AML-193 (cell line): ENCODE data around the gene RXRA.

ENCODE experiments used
- DNase-seq, 2 experiments: peaks; one replicate each; lab custom pipeline; 2025; lab: John Stamatoyannopoulos, UW

RXRA gene

DNA sequence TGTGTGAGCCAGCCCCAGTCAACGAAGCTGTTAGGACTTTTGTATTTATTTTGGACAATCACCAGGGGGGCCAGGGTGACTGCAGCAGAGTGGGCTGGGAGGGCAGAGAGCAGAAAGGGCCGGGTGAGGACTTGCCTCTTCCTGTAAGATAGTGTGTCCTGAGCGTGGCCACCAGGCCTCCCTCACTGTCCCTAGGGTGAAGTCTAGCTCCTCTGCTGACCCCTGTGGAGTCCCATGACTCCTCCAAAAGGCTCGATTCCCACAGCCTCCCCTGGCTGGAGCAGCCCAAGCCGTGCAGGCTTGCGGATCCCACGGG lies 147.8 kb downstream of the RXRA start:
- DNase-seq, result no peak

GRCh38 chr9:134475011-134475790 lies 148.9 kb downstream of the RXRA start:
- no peak for DNase-seq

DNA sequence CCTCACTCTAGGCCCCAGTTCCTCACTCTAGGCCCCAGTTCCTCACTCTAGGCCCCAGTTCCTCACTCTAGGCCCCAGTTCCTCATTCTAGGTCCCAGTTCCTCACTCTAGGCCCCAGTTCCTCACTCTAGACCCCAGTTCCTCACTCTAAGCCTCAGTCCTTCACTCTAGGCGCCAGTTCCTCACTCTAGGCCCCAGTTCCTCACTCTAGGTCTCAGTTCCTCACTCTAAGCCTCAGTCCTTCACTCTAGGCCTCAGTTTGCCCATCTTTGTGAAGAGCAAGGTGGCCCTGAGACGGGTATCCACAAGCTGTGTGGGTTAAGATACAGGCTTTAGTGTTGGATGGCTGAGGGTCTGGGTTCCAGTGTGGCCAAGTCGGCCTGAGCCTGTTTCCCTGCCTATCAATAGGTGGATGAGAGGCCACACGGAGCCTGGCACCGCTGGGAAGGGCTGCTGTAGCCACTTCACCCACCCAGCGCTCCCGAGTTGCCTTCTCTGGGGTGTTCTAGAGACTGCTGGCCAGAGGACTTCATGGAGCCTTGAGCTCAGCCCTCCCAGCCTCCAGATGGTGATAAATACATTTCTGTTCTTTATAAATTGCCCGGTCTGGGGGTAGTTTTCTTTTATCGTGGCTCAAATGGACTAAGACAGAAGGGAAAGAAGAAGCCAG lies 150.2 kb downstream of the RXRA start:
- DNase-seq, result no peak

- DNase-seq, result no peak
Measured at GRCh38 chr9:134476942-134477335, 150.7 kb downstream of the RXRA start.

DNA sequence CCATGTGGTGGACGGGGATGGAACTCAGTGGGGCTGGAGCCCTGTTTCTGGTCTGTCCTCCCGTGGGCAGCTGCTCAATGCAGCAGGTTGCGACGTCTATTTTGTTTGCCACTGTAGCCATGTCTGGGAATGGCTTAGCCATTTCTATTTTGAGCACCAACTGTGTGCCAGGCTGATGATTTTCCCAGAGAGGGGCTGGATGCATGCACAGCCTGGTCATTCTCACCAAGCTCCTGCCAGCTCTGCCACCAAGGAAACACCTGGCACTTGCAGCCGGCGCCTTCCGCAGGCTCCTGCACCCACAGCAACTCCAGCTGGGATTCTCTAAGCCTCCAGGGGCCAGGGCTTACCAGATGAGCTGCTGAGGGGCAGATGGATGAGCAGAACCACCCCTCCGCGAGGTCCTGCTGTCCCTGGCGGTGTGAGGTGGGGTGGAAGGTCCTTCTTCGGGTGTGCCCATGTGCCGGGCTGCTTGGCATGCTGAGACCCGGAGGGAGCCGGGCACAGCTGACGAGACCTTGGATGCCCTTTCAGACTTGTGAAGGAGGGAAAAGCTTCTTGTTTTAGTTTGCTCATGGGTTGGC lies 151.2 kb downstream of the RXRA start:
- no peak for DNase-seq

GRCh38 chr9:134477927-134478326 lies 151.7 kb downstream of the RXRA start:
- DNase-seq, result no peak

GRCh38 chr9:134481762-134482161 lies 155.5 kb downstream of the RXRA start:
- DNase-seq, result no peak

- DNase-seq, result no peak
Measured at GRCh38 chr9:134482226-134482625, 156.0 kb downstream of the RXRA start.

GRCh38 chr9:134483361-134484184 lies 157.3 kb downstream of the RXRA start:
- DNase-seq, result no peak

DNA sequence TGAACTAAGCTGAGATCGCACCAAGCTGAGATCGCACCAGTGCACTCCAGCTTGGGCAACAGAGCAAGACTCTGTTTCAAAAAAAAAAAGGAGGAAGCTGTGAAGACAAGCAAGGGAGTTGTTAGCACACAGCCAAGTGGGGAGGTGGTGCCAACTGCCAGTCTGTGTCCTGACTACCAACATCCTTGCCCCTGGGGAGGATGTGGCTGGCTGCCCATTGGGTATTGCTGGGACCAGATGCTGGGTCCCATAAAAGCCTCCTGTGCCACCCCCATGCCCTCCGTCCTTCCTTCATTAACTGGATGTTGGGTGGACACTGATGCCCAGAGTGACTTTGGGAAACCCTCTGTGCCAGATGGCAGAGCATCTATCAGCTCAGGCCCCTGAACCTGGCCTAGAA lies 158.2 kb downstream of the RXRA start:
- no peak for DNase-seq

DNA sequence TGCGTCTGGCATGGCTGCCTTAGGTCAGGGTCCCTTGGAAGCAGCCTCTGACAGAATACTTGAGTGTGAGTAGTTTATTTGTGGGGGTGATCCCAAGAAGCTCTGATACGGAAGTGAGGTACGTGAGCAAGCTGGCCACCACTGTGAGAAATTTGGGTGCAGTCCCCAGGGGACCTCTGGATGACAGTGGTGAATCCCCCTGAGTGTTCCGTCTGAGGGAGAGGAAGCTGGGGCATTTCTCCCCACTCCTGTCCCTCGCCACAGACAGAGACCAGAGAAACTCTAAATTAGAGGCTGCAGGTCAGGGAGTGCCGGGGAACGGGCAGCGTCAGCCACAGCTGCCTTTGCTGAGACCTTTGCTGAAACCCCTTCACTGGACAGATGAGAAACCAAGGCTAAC lies 159.4 kb downstream of the RXRA start:
- no peak for DNase-seq

DNA sequence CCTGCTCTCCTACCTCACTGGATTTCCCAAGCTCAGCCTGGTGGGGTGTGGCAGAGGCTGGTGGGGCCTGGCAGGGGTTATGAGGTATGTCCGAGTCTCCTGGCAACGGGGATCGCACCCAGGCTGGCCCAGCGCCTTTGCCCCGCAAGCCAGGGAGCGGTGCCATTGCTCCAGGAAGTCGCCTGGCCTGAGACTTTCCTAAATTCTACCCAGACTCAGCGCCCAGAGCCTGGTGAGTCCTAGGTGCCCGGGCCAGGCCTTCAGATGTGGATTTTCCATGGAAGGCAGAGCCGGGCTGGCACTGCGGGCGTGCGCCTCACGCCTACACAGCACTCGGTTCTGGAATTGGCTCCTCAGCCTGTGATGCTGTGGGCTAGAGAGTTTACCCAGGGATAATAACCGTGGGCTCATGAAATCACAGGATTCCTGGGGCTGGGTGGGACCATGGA lies 159.9 kb downstream of the RXRA start:
- DNase-seq, result no peak

- DNase-seq, result no peak
Measured at GRCh38 chr9:134486596-134486995, 160.3 kb downstream of the RXRA start.
